HG03342 (cell line): ENCODE measurements around the gene SSNA1.

Experiments
- ATAC-seq: cut with Tn5 transposase; IDR thresholded peaks from one replicate; pipeline ENCODE4 v1.9.1; 2021; ENCODE audit warnings: mild to moderate bottlenecking, moderate library complexity; ENCODE audit not compliant: unreplicated experiment

SSNA1 gene

DNA sequence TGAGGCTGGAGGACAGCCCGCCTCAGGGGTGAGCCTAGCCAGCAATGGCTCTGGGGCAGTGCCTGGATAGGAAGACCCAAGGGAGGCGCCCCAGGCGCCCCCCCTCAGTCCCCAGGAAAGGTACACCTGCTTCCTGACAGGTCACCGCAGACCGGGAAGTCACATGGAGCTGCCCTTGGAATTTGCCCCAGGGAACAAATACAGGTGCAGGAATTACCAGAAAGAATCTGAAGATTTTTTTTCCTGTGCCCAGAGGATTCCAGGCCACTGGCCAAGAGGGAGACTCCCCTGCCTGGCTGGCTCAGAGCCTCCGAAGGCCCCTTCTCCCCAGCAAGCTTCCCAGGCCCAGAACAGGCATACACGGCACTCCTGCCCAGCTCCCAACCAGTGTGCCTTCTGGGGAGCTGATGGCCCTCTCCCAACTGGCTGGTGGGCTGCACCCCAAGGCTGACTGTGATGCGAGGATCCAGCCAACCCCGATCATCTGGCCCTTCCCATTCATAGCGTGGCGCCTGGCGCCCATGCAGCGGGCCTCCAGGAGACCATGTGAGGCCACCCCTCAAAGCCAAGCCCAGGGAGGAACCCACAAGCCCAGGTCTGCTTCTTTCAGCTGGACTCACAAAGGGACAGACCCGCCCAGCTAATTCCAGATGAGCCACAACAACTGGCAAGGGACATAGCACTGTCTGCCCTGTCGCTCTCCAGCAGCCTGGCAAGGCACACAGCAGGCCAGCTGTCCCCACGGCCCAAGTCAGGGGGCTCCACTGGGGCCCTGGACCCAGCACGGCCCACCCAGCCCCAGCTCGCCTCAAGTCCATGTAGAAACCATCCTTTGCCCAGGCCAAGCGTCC, 9.8 kb downstream of the SSNA1 start:
- no peak for ATAC-seq

DNA sequence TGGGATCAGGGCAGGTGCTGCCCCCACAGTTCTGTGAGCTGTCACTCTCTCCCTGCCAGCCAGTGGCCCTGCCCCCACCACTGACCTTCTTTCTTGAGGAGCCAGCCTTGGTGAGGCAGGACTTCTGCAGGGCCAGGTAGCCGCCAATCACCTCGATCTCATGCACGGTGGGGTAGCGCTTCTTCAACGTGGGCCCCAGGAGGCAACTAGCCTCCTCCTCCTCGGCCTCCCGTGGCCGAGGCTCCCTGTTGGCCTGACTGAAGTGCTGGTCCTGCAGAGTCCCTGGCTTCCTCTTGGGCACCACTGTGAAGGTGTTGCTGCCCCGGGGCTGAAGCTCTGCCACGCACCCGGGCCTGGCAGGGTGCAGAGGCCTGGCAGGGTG, 10.4 kb downstream of the SSNA1 start:
- no peak for ATAC-seq

DNA sequence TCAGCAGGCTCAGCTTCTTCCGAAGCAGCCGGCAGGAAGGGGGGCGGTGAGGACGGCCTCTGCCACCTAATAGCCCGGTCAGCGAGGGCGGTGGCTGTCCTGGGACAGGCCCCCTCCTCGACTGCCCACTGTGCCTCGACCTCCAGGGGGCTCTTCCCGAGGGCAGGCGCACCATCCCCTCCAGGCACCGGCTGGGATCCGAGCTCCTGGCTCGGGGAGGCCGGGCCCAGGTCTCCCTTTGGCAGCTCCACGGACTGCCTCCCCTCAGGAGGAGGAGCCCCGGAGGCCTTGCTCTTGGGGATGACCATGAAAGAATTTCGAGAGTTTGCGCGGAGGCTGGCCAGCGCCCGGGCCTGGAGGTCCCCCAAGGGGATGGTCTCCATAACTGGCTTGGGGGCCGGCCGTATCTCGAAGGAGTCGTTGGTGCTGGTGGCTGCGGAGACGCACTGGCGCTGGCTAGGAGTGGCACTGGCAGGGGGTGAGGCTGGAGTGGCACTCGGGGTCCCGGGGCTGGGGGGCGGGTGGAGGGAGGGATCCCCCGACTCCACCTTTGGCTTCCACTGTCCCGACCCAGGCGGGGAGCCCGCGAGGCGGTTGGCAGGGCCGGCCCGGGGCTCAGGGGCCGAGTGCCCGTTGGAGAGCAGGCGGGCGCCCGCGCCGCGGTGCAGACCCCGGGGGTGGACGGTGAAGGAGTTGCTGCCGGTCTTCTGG, 11.1 kb downstream of the SSNA1 start:
- ATAC-seq = no peak

DNA sequence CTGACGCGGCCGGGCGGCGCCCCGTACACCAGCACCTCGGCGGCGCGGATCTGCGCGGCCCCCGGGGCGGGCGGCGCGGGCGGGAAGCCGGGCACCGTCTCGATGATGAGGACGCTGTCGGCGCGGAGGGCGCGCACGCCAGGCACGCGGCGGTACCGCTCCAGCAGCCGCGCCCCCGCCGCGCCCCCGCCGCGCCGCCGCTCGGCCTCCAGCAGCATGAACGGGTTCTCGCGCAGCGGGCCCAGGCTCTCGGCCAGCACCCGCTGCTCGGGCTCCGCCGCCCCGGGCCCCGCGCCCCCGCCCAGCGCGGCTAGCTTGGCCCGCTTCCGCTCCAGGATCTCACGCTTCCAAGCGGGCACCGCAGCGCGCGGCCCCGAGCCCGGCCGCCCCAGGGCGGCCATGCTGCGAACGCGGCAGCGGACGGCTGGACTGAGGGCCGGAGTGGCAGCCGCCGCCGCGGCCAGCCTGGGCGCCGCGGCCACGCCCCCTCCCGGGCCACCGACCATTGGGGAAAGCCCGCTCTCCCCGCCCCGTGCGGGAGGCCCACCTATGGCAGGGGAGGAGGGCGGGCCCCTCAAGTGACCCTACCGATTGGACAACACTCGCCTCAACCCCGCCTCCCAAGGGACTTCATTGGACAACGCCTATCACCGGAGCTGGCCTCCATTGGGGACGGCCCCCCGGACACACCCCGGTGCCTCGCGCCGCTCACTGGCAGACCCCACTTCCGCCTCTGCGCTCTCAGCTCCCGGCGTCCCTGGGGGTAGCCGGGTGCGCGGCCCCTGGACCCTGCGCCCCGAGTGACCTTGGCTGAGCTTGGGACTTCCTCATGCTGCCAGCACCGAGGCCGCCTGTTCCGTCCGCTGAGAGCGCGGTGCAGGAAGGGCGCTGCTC, 12.1 kb downstream of the SSNA1 start, which contains the start of gene TPRN:
Gene TPRN, minus strand, starts transcription at position 431 of the 894 bp plus-strand sequence. Its CDS starts 30 bp downstream, at position 401.
- peak; percentile 83 for ATAC-seq

DNA sequence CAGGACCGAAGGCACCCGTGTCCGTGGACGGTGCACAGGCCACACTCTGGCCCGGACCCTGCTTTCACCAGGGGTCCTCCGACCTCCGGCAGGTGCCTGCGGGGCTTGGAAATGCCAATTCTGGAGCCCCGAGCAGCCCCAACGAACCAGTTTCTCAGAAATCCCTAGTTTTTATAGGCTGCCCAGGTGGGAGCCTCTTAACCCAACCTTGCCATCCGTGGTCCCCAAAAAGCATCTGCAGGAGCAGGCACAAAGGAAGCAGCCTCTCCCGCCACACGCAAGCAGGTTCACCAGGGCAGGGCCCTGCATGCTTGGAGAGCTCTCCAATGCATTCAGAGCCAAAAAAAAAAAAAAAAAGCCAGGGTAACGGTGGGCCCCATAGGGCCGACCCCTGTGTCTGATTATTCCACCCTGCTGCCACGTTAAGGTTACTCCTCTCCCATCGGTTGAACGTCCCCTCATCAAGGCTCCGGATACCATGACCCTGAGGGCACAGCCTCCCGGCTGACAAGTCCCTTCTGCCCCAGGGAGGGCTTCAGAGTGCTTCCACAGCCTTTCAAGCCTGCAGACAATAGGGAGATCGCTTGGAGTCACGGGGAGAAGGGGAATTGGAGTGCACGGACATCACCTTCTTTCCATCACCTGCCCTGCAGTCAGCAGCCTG, 12.9 kb downstream of the SSNA1 start:
- ATAC-seq = no peak

DNA sequence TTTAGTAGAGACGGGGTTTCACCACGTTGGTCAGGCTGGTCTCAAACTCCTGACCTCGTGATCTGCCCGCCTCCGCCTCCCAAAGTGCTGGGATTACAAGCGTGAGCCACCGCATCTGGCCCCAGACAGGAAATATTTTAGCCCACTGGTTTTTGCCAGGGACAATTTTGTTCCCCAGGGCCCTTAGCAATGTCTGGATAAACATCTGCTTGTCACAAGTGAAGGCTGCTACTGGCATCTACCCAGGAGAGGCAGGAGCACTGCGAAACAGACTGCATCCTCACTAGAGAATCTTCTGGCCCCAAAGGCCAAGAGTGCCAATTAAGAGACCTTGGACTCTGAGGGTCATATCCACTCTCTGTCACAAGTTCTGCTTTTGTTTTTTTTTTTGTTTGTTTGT, 14.5 kb downstream of the SSNA1 start:
- no peak for ATAC-seq

DNA sequence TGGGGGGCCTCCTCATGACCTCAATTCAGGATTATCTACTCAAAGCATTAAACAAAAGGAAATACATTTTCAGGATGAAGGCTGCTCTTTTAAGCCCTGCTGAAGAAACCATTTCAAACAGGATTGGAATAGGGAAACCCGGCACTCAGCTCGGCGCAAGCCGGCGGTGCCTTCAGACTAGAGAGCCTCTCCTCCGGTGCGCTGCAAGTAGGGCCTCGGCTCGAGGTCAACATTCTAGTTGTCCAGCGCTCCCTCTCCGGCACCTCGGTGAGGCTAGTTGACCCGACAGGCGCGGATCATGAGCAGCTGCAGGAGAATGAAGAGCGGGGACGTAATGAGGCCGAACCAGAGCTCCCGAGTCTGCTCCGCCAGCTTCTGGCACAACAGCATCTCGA, 16.3 kb downstream of the SSNA1 start:
- ATAC-seq = no peak

DNA sequence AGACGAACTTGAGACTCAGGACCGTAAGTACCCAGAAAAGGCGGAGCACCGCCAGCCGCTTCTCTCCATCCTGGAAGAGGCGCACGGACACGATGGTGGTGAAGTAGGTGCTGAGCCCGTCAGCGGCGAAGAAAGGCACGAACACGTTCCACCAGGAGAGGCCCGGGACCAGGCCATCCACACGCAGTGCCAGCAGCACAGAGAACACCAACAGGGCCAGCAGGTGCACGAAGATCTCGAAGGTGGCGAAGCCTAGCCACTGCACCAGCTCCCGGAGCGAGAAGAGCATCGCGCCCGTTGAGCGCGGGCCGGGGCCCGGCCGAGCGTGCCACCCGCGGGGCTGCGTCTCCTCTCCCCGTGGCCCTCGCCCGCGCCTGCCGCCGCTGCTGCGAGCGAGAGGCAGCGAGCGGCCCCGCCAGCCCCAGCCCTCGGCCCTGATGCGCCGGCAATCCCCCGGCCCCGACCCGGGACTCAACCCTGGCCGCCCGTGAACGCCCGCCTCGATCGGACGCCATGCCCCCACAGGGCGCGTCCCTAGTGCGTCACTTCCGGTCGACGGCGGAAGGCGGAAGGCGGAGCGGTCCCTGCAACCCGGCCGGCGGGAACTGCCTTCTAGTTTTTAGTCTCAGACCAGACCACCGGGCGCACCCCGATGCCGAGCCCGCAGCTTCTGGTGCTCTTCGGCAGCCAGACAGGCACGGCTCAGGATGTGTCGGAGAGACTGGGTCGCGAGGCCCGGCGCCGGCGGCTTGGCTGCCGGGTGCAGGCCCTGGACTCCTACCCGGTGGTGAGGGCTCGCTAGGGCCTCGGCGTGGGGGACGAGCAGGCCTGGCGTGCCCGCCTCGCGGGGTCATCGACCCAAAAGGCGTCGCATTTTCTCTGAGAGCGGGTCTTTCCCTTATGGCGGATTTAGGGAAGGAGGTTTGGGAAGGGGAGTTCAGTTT, 16.9 kb downstream of the SSNA1 start, which contains the start of the genes NDOR1 and TMEM203:
Gene NDOR1, plus strand, starts transcription at position 575 of the 944 bp plus-strand sequence. Its CDS starts 78 bp downstream, at position 653.
Gene TMEM203, minus strand, starts transcription at position 523 of the 944 bp plus-strand sequence. Its CDS starts 234 bp downstream, at position 289.
- peak; percentile 40 for ATAC-seq

DNA sequence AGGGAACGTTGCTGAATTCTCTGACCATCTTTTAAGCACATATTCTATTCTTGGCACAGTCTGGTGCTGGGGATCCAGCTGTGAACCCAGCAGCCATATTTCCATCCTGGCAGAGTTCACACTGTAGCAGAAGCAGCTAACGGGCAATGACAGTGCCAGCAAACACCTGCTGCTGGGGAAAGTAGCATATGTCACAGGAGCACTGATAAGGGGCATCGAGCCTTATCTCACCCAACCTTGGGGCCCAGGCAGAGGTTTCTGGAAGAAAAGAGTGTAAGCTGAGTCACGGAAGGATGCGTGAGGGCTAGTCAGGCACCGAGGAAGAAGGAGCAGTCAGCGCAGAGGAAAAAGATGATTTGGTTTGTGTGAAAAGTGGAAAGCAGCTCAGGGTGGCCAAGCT, 18.1 kb downstream of the SSNA1 start:
- no peak for ATAC-seq

DNA sequence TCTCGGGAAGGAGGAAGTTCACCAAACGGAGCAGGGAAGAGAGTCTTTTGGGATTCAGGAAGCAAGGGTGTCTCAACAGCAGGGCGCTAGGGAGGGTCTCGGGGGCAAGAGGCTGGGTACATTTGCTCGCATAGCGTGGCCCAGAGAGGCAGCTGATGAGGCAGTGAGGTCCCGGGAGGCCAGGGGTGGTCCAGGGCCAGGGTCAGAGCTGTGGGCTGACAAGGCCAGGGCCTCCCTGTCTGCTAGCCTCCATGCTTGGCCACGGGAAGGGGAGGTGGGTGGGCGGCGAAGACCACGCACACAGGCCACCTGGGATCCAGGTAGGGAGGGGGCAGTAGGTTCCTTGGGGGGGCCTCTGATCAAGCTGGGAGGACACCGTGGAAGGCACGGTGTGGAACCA, 23.1 kb downstream of the SSNA1 start:
- no peak for ATAC-seq

DNA sequence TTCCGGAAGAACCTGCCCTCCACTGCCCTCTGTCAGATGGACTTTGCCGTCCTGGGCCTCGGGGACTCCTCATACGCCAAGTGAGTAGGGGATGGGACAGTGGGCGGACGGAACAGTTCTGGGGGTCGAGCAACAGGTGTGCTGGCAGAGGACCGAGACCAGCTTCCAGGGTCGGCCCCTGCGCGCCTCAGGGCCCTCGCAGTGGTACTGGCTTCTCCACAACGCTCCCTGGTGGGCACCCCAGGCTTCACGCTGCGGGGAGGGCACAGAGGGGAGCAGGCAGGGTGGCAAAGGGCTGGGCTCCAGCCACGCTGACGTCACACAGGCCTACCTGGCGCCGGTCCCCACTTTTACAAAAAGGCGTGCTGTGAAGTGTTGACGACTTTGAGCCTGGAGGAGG, 24.0 kb downstream of the SSNA1 start:
- no peak for ATAC-seq

DNA sequence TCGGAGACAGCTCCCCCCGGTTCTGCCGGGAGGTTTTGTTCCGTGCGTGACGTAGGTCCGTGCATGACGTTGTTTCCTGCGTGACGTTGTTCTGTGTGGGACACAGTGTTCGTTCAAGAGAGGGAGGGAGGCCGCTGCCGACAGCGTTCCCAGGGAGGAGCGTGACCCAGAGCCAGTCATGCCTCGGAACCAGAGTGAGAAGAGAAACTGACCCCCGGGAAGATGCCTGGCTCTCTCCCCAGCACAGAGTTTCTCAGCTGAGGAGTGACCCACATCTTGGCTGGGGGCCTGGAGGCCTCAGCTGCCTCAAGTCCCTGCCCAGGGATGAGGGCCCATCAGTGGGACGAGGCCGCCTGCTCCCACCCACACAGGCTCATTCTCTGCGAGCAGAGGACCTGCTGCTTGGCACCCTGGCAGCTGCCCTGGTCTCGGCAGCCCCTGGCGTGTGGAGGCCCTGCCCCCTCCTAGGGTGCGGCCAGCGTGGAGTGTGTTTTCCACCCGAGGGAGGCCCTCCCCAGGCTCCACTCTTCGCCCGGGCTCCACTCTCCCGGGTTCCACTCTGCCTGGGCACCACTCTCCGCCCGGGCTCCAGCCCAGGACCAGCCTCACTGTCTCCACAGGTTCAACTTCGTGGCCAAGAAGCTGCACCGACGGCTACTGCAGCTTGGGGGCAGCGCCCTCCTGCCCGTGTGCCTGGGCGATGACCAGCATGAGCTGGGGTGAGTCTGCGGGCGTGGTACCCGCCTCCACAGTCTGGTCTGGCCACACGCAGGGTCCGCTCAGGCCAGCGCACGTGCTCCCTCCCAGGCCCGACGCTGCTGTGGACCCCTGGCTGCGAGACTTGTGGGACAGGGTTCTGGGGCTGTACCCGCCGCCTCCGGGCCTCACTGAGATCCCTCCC, 24.9 kb downstream of the SSNA1 start:
- ATAC-seq = no peak

DNA sequence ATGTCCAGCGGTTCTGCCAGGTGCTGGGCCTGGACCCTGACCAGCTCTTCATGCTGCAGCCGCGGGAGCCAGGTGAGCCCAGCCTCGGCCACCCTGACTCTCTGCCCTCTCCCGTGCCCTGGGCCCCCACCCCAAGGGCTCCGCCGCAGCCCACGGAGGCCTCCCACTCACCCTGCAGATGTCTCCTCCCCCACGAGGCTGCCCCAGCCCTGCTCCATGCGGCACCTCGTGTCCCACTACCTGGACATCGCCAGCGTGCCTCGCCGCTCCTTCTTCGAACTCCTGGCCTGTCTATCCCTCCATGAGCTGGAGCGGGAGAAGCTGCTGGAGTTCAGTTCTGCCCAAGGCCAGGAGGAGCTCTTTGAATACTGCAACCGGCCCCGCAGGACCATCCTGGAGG, 26.1 kb downstream of the SSNA1 start:
- no peak for ATAC-seq

DNA sequence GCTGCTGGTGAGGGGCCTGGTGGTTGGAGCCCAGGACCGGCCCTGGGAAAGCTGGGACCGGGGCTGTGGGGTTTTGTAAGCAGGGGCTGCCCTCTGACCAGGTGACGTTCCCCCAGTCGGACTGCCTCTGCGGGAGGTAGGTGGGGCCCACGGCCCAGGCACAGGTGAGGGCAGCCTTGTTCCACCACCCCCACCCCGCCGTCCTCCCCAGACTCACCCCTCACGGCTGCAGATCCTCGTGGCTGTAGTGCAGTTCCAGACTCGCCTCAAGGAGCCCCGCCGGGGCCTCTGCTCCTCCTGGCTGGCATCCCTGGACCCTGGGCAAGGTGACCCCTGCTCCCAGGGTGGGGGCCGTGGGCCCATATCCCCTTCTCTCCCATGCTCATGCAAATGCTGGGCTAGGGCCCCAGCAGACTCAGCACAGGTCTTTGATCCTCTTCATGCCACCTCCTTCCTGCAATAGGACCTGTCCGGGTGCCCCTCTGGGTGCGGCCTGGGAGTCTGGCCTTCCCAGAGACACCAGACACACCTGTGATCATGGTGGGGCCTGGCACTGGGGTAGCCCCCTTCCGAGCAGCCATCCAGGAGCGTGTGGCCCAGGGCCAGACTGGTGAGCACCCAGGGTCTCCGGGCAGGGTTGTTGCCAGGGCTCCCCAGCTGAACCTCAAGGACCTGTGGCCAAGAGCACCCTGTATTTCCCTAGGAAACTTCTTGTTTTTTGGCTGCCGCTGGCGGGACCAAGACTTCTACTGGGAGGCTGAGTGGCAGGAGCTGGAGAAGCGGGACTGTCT, 26.9 kb downstream of the SSNA1 start:
- ATAC-seq = no peak

DNA sequence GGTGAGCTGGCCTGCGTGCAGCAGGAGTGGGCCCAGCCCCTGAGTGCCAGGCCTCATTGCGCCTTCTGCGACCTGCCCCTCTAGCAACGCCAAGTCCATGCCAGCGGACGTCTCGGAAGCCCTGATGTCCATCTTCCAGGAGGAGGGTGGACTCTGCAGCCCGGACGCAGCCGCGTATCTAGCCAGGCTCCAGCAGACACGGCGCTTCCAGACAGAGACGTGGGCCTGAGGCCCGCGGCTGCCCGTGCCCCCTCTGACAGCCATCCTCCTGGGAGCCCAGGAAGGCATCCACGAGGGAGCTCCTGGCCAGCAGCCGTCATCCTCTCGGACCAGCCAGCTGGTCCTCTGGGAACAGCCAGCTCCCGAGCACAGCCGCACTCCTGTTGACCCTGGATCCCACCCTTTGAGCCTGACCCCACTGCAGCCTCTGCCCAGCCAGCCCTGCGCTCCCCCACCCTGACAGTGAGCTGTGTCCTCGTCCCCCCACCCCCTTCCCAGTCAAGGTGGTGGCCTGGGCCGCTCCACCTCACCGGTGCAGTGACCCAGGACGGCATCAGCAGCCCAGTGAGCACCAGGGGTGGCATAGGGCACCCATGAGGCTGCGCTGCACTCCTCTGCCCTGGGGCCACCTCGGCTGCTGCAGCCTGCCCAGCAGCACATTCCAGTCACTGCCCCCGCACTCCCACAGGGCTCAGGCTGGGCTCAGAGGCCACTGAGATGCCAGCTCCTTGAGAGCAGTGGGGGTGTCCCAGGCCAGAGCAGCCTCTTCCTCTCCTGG, 27.9 kb downstream of the SSNA1 start:
- no peak for ATAC-seq

DNA sequence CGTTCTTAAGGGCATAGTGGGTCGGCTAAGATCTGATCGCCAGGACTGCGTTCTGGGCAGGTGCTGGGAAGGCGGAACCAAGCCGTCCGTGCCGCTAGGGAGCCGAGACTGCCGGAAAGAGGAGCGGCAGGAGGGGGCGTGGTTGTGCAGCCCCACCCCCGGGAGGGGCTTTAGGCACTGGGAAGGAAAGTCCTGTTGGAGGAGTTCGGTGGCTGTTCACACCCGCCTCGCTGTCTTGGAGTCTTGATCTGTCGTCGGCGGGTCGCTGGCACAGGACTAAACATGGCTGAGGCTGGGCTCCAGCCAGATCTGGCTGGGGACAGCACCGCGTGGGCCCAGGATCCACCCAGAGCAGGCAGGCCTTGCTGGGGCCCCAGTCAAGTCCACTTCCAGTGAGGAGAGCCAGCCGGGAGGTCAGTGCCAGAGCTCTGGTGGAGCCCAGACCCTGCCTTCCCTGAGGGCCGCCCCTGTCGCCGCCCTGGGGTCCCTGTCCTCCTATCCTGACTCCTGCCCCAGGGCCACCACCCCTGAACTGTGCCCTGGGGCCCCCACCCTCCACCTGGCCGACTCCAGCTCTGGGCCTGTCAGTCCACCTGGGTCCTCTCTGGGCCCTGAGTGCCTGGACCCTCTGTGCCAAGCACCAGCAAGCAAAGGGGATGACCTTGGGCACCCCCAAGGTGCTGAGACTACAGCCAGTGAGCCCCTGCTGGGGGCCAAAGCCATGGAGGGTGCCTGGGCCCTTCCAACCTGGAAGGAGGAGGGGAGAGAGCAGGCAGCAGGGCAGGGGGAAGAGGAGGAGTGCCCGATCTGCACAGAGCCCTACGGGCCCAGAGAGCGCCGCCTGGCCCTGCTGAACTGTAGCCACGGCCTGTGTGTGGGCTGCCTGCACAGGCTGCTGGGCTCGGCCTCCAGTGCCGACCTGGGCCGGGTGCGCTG, 29.1 kb downstream of the SSNA1 start:
- no peak for ATAC-seq
